ENCODE data around the gene DERL2. TPM values are rescaled to one million over a fixed set of nuclear protein-coding genes. Genes with fewer than 3 reads are reported as not detected.
A peak's percentile ranks its signal among the peaks of the same experiment; 100 is the strongest.
"Not testable (repeated sequence)": the region's sequence is repeated elsewhere in the genome, so short reads cannot be mapped to it uniquely, and the experiment has no call there.

DERL2 gene
- total RNA-seq, 1 experiment from 2014 or later: 56.7 TPM

DNA sequence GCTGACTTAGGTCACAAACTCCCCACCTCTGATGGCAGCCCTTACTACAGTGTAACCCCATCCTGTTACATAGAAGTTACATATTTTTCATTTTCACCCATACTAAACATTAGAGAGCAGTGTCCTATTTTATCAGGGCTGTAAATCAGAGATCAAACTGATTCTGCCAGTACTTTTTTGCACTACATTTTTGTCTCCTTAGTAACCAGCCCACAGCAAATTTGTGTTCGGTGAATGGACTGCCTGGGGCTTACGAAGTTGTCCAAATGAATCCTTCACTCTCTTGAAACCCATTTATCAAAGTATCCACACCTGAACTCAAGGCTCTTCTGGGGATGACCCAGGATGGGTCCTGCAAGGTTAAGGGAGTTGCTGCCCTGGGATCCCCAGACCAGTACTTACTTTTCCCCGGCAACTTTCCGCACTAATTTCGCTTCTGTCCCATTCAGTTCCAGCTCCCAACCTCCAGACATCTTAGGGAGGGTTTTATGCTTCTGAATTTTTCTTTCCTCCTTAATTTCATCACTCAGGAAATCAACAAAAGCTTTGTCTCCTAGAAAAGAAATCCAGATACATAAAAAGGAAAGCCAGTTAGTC lies 48.2 kb downstream of the DERL2 start:
- intact Hi-C loops (cut with micrococcal nuclease; ENCODE audit: unreplicated experiment): no loop called here
- CTCF ChIA-PET: no interaction called here
- Mint-ChIP-seq H3K9me3 (ENCODE audit: low read depth, unreplicated experiment) (no peaks in the 10 kb centered on the region), H3K4me3 (ENCODE audit: low read depth, unreplicated experiment) (peak overlapping the region; percentile 72), H3K27me3 (ENCODE audit: unreplicated experiment) (no peaks in the 10 kb centered on the region), H3K4me1 (ENCODE audit: low read depth, unreplicated experiment) (no peaks in the 10 kb centered on the region), H3K36me3 (ENCODE audit: insufficient read depth, unreplicated experiment) (peaks cover 46% of the 10 kb centered on the region), H3K27ac (ENCODE audit: unreplicated experiment) (no peak overlapping the region)
- no TSS peak for BruUV-seq (replicated peaks)
- no peak for DNase-seq
- TF ChIP-seq, protein P1, sequence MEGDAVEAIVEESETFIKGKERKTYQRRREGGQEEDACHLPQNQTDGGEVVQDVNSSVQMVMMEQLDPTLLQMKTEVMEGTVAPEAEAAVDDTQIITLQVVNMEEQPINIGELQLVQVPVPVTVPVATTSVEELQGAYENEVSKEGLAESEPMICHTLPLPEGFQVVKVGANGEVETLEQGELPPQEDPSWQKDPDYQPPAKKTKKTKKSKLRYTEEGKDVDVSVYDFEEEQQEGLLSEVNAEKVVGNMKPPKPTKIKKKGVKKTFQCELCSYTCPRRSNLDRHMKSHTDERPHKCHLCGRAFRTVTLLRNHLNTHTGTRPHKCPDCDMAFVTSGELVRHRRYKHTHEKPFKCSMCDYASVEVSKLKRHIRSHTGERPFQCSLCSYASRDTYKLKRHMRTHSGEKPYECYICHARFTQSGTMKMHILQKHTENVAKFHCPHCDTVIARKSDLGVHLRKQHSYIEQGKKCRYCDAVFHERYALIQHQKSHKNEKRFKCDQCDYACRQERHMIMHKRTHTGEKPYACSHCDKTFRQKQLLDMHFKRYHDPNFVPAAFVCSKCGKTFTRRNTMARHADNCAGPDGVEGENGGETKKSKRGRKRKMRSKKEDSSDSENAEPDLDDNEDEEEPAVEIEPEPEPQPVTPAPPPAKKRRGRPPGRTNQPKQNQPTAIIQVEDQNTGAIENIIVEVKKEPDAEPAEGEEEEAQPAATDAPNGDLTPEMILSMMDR (IDR thresholded peaks at IDR 0.05; ENCODE audit: unreplicated experiment): no peak

DNA sequence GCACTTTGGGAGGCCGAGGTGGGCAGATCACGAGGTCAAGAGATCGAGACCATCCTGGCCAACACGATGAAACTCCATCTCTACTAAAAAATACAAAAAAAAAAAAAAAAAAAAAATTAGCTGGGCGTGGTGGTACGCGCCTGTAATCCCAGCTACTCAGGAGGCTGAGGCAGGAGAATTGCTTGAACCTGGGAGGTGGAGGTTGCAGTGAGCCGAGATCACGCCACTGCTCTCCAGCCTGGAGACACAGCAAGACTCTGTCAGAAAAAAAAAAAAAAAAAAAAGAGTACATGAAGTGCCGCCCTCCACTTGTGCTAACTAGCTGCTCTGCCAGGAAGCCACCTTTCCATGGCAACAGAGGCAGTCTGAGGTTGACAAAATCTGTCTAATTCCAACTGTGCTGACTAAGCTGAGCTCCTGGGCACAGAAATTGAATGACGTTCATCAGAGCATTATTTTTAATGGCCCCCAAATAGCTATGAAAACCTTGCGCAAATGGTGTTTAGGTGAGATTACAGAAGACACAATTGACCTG lies 50.1 kb downstream of the DERL2 start:
- CTCF ChIA-PET; DNase-seq; BruUV-seq (replicated peaks); H3K27me3 Mint-ChIP-seq (ENCODE audit: unreplicated experiment); H3K4me3 Mint-ChIP-seq (ENCODE audit: low read depth, unreplicated experiment); H3K4me1 Mint-ChIP-seq (ENCODE audit: low read depth, unreplicated experiment); H3K9me3 Mint-ChIP-seq (ENCODE audit: low read depth, unreplicated experiment); H3K27ac Mint-ChIP-seq (ENCODE audit: unreplicated experiment); intact Hi-C loops (cut with micrococcal nuclease; ENCODE audit: unreplicated experiment): not testable (repeated sequence)
- peaks cover 51% of the 10 kb centered on the region for H3K36me3 Mint-ChIP-seq (ENCODE audit: insufficient read depth, unreplicated experiment)

DNA sequence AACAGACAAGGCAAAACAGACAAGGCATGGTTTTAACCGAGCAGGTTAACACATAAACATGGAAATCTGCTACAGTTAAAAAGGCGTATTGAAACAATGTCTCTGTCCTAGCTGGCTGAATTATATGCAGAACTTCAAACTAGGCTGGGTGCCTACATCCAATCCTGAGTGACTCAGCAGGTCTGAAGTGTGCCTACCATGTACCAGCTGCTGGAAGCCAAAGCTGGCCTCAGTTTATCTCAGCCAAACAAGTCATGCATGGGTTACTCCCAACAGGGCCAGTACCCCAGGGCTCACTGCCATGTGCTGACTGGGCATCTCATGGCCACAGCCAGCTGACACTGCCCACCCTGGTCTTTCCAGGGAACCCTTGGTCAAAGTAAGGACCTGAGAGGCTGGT lies 51.0 kb downstream of the DERL2 start:
- H3K4me3 Mint-ChIP-seq (ENCODE audit: low read depth, unreplicated experiment): no peak overlapping the region
- BruUV-seq (replicated peaks): no TSS peak
- no peak overlapping the region for H3K27ac Mint-ChIP-seq (ENCODE audit: unreplicated experiment)
- intact Hi-C loops (cut with micrococcal nuclease; ENCODE audit: unreplicated experiment): no loop called here
- DNase-seq: no peak
- CTCF ChIA-PET: no interaction called here
- H3K27me3 Mint-ChIP-seq (ENCODE audit: unreplicated experiment): no peaks in the 10 kb centered on the region
- H3K4me1 Mint-ChIP-seq (ENCODE audit: low read depth, unreplicated experiment): no peaks in the 10 kb centered on the region
- no peaks in the 10 kb centered on the region for H3K9me3 Mint-ChIP-seq (ENCODE audit: low read depth, unreplicated experiment)
- peaks cover 51% of the 10 kb centered on the region for H3K36me3 Mint-ChIP-seq (ENCODE audit: insufficient read depth, unreplicated experiment)
- TF ChIP-seq, protein P1 (IDR thresholded peaks at IDR 0.05; ENCODE audit: unreplicated experiment): no peak

DNA sequence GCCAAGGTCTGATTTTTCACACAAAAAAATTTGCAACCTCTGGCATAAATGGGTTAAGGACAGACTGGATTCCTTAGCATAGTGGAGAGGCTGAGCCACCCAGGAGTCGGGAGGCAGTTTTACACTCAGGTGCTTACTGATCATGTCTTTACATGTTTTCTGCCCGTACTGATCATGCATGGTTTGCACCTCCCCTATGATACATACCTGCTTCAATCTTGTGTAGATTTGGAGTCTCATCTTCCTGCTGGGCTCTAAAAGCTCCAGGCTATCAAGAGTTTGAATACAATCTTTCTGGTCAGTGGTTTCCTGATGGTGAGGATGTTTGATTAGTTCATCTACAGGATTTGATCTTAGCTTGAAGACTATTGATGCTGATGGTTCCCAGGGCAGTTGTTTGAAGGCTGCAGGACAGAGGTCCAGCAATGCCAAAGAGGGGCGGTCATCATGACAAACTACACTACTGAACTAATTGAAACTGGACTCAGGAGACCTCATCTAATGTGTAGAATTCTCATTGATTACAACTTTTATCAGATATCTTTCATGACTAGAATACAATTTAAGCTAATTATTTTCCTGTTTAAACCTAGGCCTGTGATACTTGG lies 53.9 kb downstream of the DERL2 start:
- no peaks in the 10 kb centered on the region for H3K9me3 Mint-ChIP-seq (ENCODE audit: low read depth, unreplicated experiment)
- H3K4me3 Mint-ChIP-seq (ENCODE audit: low read depth, unreplicated experiment): no peak overlapping the region
- no peak overlapping the region for H3K27ac Mint-ChIP-seq (ENCODE audit: unreplicated experiment)
- no TSS peak for BruUV-seq (replicated peaks)
- no peaks in the 10 kb centered on the region for H3K4me1 Mint-ChIP-seq (ENCODE audit: low read depth, unreplicated experiment)
- intact Hi-C loops (cut with micrococcal nuclease; ENCODE audit: unreplicated experiment): no loop called here
- CTCF ChIA-PET: no interaction called here
- DNase-seq: no peak
- no peaks in the 10 kb centered on the region for H3K27me3 Mint-ChIP-seq (ENCODE audit: unreplicated experiment)
- TF ChIP-seq, protein P1 (IDR thresholded peaks at IDR 0.05; ENCODE audit: unreplicated experiment): no peak
- peaks cover 34% of the 10 kb centered on the region for H3K36me3 Mint-ChIP-seq (ENCODE audit: insufficient read depth, unreplicated experiment)

DNA sequence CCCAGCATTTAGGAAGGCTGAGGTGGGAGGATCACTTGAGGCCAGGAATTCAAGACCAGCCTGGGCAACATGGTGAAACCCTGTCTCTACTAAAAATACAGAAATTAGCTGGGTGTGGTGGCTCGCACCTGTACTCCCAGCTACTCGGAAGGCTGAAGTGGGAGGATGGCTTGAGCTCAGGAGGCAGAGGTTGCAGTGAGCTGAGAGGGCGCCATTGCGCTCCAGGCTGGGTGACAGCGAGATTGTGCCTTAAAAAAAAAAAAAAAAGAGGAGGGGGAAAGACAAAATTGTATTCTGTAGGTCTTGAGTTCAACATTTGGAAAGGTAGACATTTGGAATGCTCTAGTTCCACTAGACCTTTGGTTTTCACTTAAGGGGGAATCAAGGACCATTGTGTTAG lies 54.7 kb downstream of the DERL2 start:
- H3K4me1 Mint-ChIP-seq (ENCODE audit: low read depth, unreplicated experiment); intact Hi-C loops (cut with micrococcal nuclease; ENCODE audit: unreplicated experiment); H3K27me3 Mint-ChIP-seq (ENCODE audit: unreplicated experiment); H3K4me3 Mint-ChIP-seq (ENCODE audit: low read depth, unreplicated experiment); H3K9me3 Mint-ChIP-seq (ENCODE audit: low read depth, unreplicated experiment); CTCF ChIA-PET; BruUV-seq (replicated peaks); DNase-seq; H3K27ac Mint-ChIP-seq (ENCODE audit: unreplicated experiment): not testable (repeated sequence)
- peaks cover 30% of the 10 kb centered on the region for H3K36me3 Mint-ChIP-seq (ENCODE audit: insufficient read depth, unreplicated experiment)
